Tibial nerve (tissue), 4 donors: Measurements from ENCODE around the gene PPT2.

Source experiments
- EP300 ChIP-seq, 2 donors: sonication (generic); formaldehyde crosslinking; IDR thresholded peaks; one replicate each; pipeline ENCODE4 v1.6.1; 2017; ENCODE audit warnings: antibody characterized with exemption in 2 of 2, mild to moderate bottlenecking in 1 of 2
- POLR2A ChIP-seq, 2 donors: fragments of 450-650 bp; IDR thresholded peaks; one replicate each; pipeline ENCODE4 v1.6.1; 2017; ENCODE audit warnings: antibody characterized with exemption in 2 of 2, mild to moderate bottlenecking in 2 of 2, moderate library complexity in 2 of 2
- TF ChIP-seq, protein P1 (sequence below), 5 experiments: fragments of 200-600 bp in 3 of 5; fragments of 450-650 bp in 2 of 5; sonication (generic) in 3 of 5; IDR thresholded peaks; one replicate each; pipeline ENCODE4 v1.5.1; 2016 to 2019; ENCODE audit warnings: antibody characterized with exemption in 5 of 5, mild to moderate bottlenecking in 3 of 5, moderate library complexity in 2 of 5

DNA sequence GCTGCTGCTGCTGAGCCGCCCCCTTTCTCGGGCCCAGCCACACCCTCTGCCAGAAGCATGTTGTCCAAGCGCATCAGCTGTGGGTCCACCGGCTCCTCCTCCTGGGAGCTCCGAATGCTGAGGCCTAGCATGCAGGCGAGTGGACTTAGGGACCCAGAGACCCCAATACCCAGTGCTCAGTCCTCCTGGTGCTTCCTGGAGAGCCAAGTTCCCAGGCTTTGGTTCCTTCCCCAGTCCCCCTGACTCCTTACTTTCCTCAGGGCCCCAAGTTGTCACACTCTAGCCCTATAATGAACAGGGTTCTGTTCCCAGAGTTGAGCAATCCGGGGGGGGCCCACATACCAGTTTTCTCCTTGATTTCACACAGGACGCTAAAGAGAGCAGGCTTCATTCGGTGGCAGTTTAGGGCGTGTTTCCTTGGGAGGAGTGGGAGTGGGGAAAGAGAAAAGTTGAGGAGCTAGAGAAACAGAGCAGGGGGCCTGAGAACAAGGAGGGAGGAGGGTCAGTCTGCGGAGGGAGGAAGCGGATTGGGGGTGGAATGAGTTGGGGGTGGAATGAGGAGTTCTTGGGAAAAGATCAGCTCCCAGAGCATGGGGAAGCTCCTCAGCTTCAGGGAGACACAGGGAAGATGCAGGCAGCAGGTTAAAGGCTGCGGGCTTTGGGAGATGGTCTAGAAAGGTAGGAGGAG is 34.6 kb downstream of the PPT2 start:
- TF ChIP-seq, protein P1, sequence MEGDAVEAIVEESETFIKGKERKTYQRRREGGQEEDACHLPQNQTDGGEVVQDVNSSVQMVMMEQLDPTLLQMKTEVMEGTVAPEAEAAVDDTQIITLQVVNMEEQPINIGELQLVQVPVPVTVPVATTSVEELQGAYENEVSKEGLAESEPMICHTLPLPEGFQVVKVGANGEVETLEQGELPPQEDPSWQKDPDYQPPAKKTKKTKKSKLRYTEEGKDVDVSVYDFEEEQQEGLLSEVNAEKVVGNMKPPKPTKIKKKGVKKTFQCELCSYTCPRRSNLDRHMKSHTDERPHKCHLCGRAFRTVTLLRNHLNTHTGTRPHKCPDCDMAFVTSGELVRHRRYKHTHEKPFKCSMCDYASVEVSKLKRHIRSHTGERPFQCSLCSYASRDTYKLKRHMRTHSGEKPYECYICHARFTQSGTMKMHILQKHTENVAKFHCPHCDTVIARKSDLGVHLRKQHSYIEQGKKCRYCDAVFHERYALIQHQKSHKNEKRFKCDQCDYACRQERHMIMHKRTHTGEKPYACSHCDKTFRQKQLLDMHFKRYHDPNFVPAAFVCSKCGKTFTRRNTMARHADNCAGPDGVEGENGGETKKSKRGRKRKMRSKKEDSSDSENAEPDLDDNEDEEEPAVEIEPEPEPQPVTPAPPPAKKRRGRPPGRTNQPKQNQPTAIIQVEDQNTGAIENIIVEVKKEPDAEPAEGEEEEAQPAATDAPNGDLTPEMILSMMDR (IDR thresholded peaks at IDR 0.05): no peak
- TF ChIP-seq POLR2A (IDR thresholded peaks at IDR 0.05) (peak in 1 of 2 donors; percentile 34), EP300 (IDR thresholded peaks at IDR 0.05) (peak in 1 of 2 donors; percentile 64)
